CD4-positive, alpha-beta memory T cell (primary cell): Measurements from ENCODE around the gene MIR17HG. TPM values are rescaled to one million over a fixed set of nuclear protein-coding genes. Genes with fewer than 3 reads are reported as not detected.

Source experiments
- CTCF ChIA-PET: fragments of 350-600 bp; sonication (Branson Sonifier 250); formaldehyde crosslinking; loops from one replicate; lab custom pipeline; 2021; ENCODE audit warnings: inconsistent platforms; ENCODE audit not compliant: partially characterized antibody; lab: Charles Lee
- POLR2A ChIA-PET: fragments of 350-600 bp; sonication (Branson Sonifier 250); formaldehyde crosslinking; loops from one replicate; lab custom pipeline; 2021; ENCODE audit not compliant: partially characterized antibody; lab: Charles Lee
- DNase-seq, 5 donors: peaks; one replicate each; pipeline versions ENCODE4 v3.0.0 to v3.0.0-alpha.2; 2020 to 2022; ENCODE audit warnings: mixed read lengths in 1 of 5
- H3K27ac ChIP-seq: one replicate; pipeline ENCODE4 v1.7.0; 2013; ENCODE audit warnings: low read depth, low read length
- H3K27me3 ChIP-seq: 2 replicates; pipeline ENCODE4 v1.7.0; 2013; ENCODE audit warnings: mild to moderate bottlenecking, low read length, moderate library complexity; ENCODE audit not compliant: insufficient read depth
- H3K36me3 ChIP-seq: 2 replicates; pipeline ENCODE4 v1.7.0; 2013; ENCODE audit warnings: mild to moderate bottlenecking, low read length, moderate library complexity; ENCODE audit not compliant: insufficient read depth
- H3K4me1 ChIP-seq: 2 replicates; pipeline ENCODE4 v1.7.0; 2013; ENCODE audit warnings: mild to moderate bottlenecking, low read length, moderate library complexity; ENCODE audit not compliant: insufficient read depth
- H3K4me3 ChIP-seq, 2 donors: one replicate each; pipeline ENCODE4 v1.7.0; 2013; ENCODE audit warnings: low read length in 2 of 2, mild to moderate bottlenecking in 1 of 2
- H3K9me3 ChIP-seq, 2 donors: one replicate each; pipeline ENCODE4 v1.7.0; 2013; ENCODE audit warnings: low read length in 2 of 2, control low read depth in 1 of 2; ENCODE audit not compliant: control insufficient read depth in 1 of 2
- H3K27ac Mint-ChIP-seq, 7 donors: one replicate each; pipeline ENCODE4 v1.8.0; 2020 to 2021; ENCODE audit warnings: mixed read lengths in 7 of 7, mild to moderate bottlenecking in 6 of 7, inconsistent platforms in 3 of 7, moderate library complexity in 3 of 7
- H3K27me3 Mint-ChIP-seq, 2 donors: one replicate each; pipeline ENCODE4 v1.8.0; 2020 to 2021; ENCODE audit warnings: mixed read lengths in 2 of 2
- H3K36me3 Mint-ChIP-seq, 2 donors: one replicate each; pipeline ENCODE4 v1.8.0; 2020 to 2021; ENCODE audit warnings: mixed read lengths in 2 of 2, inconsistent platforms in 1 of 2, mild to moderate bottlenecking in 1 of 2
- H3K4me1 Mint-ChIP-seq, 4 donors: one replicate each; pipeline ENCODE4 v1.8.0; 2020 to 2021; ENCODE audit warnings: mixed read lengths in 4 of 4, mild to moderate bottlenecking in 1 of 4
- H3K4me3 Mint-ChIP-seq, 8 donors: one replicate each; pipeline ENCODE4 v1.8.0; 2020 to 2021; ENCODE audit warnings: mixed read lengths in 8 of 8, mild to moderate bottlenecking in 7 of 8, moderate library complexity in 6 of 8, inconsistent platforms in 3 of 8
- H3K9me3 Mint-ChIP-seq, 8 donors: one replicate each; pipeline ENCODE4 v1.8.0; 2020 to 2021; ENCODE audit warnings: mixed read lengths in 8 of 8, mild to moderate bottlenecking in 5 of 8, inconsistent platforms in 3 of 8, moderate library complexity in 1 of 8
- intact Hi-C: fragments of 100-400 bp; cut with micrococcal nuclease; formaldehyde crosslinking; loops from one replicate; pipeline ENCODE4 v1.15.1; 2023
- polyA plus RNA-seq, 2 donors: library from polyadenylated mRNA; unstranded; fragments of 300-500 nt; fragmentation: Illumina TruSeq; gene quantifications; one replicate each; pipeline ENCODE4 v1.2.3, GENCODE V29; 2021
- total RNA-seq, 2 experiments: library from RNA; stranded (reverse); gene quantifications; one replicate each; pipeline ENCODE4 v1.2.3, GENCODE V29; 2021

Gene MIR17HG
- total and polyA plus RNA-seq, 4 experiments from 2014 or later = 0.18 to 13.2 (median 6.7) TPM

- peak overlapping the region in 1 of 7 donors; percentile 98 for H3K27ac Mint-ChIP-seq
- Histone ChIP-seq H3K9me3 (no peaks in the 10 kb centered on the region), H3K36me3 (peaks cover 13% of the 10 kb centered on the region), H3K4me1 (peaks cover 29% of the 10 kb centered on the region), H3K27ac (no peak overlapping the region), H3K4me3 (no peak overlapping the region), H3K27me3 (no peaks in the 10 kb centered on the region)
- peaks cover 18 to 33% (median 22%) of the 10 kb centered on the region in 4 donors for H3K4me1 Mint-ChIP-seq
- peaks cover 0 to 4% of the 10 kb centered on the region in 2 donors for H3K27me3 Mint-ChIP-seq
- peak overlapping the region in 2 of 8 donors; percentile 7 to 40 for H3K4me3 Mint-ChIP-seq
- DNase-seq = no peak
- CTCF ChIA-PET = interaction anchor here (1.0 to 2.0 kb wide), 3 partner anchors 26 to 34 kb away, joined by 3 to 10 read pairs (median 4); no protein-coding TSS in a partner anchor
- intact Hi-C loops = loop anchor here (2.0 kb wide), 1 partner anchor 211 kb away; no protein-coding TSS in a partner anchor
- no peaks in the 10 kb centered on the region for H3K9me3 Mint-ChIP-seq
- peaks cover 8 to 22% of the 10 kb centered on the region in 2 donors for H3K36me3 Mint-ChIP-seq
- POLR2A ChIA-PET = interaction anchor here (1.6 to 1.9 kb wide), 4 partner anchors 10 to 33 kb away, joined by 4 to 6 read pairs (median 5); no protein-coding TSS in a partner anchor
Observed at GRCh38 chr13:91346062-91346461, 1.4 kb upstream of the MIR17HG start.

GRCh38 chr13:91346850-91347201, 661 bp upstream of the MIR17HG start:
- ChIA-PET CTCF (interaction anchor here (0.6 to 2.0 kb wide), 3 partner anchors 28 to 35 kb away, joined by 3 to 10 read pairs (median 4); no protein-coding TSS in a partner anchor), POLR2A (interaction anchor here (0.9 to 1.9 kb wide), 6 partner anchors 10 to 52 kb away, joined by 3 to 6 read pairs (median 4); partner anchors contain the start of gene GPC5)
- H3K4me1 Mint-ChIP-seq = peaks cover 20 to 40% (median 25%) of the 10 kb centered on the region in 4 donors
- peak overlapping the region in 1 of 2 donors; percentile 66 for H3K4me3 ChIP-seq
- H3K36me3 ChIP-seq = peaks cover 17% of the 10 kb centered on the region
- H3K9me3 ChIP-seq = no peaks in the 10 kb centered on the region
- intact Hi-C loops = loop anchor here (2.0 kb wide), 1 partner anchor 212 kb away; no protein-coding TSS in a partner anchor
- DNase-seq = peak in 3 of 5 donors; percentile 47 to 63 (median 48)
- H3K9me3 Mint-ChIP-seq = no peaks in the 10 kb centered on the region
- peak overlapping the region; percentile 92 to 99 (median 94) for H3K4me3 Mint-ChIP-seq
- peak overlapping the region; percentile 89 to 98 (median 93) for H3K27ac Mint-ChIP-seq
- no peaks in the 10 kb centered on the region for H3K27me3 ChIP-seq
- peaks cover 12 to 29% of the 10 kb centered on the region in 2 donors for H3K36me3 Mint-ChIP-seq
- H3K27ac ChIP-seq = peak overlapping the region; percentile 59
- peaks cover 36% of the 10 kb centered on the region for H3K4me1 ChIP-seq
- H3K27me3 Mint-ChIP-seq = peaks cover 0 to 4% of the 10 kb centered on the region in 2 donors

GRCh38 chr13:91347996-91348905, 764 bp downstream of the MIR17HG start:
- Mint-ChIP-seq H3K4me1 (peaks cover 20 to 43% (median 25%) of the 10 kb centered on the region in 4 donors), H3K27me3 (peaks cover 0 to 4% of the 10 kb centered on the region in 2 donors), H3K9me3 (no peaks in the 10 kb centered on the region), H3K4me3 (peak overlapping the region in 5 of 8 donors; percentile 46 to 74 (median 65)), H3K36me3 (peaks cover 15 to 40% of the 10 kb centered on the region in 2 donors), H3K27ac (peak overlapping the region in 2 of 7 donors; percentile 18 to 35)
- DNase-seq = peak; percentile 68 to 79 (median 77)
- Histone ChIP-seq H3K27me3 (no peaks in the 10 kb centered on the region), H3K9me3 (no peaks in the 10 kb centered on the region), H3K27ac (peak overlapping the region; percentile 64), H3K4me3 (peak overlapping the region in 1 of 2 donors; percentile 66), H3K4me1 (peaks cover 39% of the 10 kb centered on the region), H3K36me3 (peaks cover 17% of the 10 kb centered on the region)
- ChIA-PET CTCF (no interaction called here), POLR2A (interaction anchor here (1.9 kb wide), 3 partner anchors 8 to 35 kb away, joined by 5 to 6 read pairs (median 5); no protein-coding TSS in a partner anchor)
- intact Hi-C loops = loop anchor here (2.0 kb wide), 1 partner anchor 213 kb away; no protein-coding TSS in a partner anchor

GRCh38 chr13:91348906-91349435, 1.5 kb downstream of the MIR17HG start:
- H3K27me3 Mint-ChIP-seq = peaks cover 0 to 4% of the 10 kb centered on the region in 2 donors
- peaks cover 22% of the 10 kb centered on the region for H3K36me3 ChIP-seq
- intact Hi-C loops = loop anchor here (1.0 kb wide), 2 partner anchors 36 to 49 kb away; partner anchors contain the start of gene GPC5
- H3K27me3 ChIP-seq = no peaks in the 10 kb centered on the region
- peaks cover 22 to 47% of the 10 kb centered on the region in 2 donors for H3K36me3 Mint-ChIP-seq
- no peaks in the 10 kb centered on the region for H3K9me3 Mint-ChIP-seq
- H3K4me1 ChIP-seq = peaks cover 39% of the 10 kb centered on the region
- peak overlapping the region; percentile 90 to 95 (median 93) for H3K27ac Mint-ChIP-seq
- no peaks in the 10 kb centered on the region for H3K9me3 ChIP-seq
- H3K4me3 Mint-ChIP-seq = peak overlapping the region; percentile 87 to 97 (median 92)
- CTCF ChIA-PET = interaction anchor here (0.6 to 1.2 kb wide), 7 partner anchors 11 to 58 kb away, joined by 3 to 11 read pairs (median 4); partner anchors contain the start of gene GPC5
- peak; percentile 86 to 93 (median 88) for DNase-seq
- H3K4me1 Mint-ChIP-seq = peaks cover 20 to 45% (median 25%) of the 10 kb centered on the region in 4 donors
- POLR2A ChIA-PET = no interaction called here
- H3K4me3 ChIP-seq = peak overlapping the region; percentile 39 to 74
- H3K27ac ChIP-seq = peak overlapping the region; percentile 64

- Mint-ChIP-seq H3K27me3 (peaks cover 0 to 4% of the 10 kb centered on the region in 2 donors), H3K9me3 (no peaks in the 10 kb centered on the region), H3K4me1 (peaks cover 20 to 45% (median 25%) of the 10 kb centered on the region in 4 donors), H3K36me3 (peaks cover 31 to 58% of the 10 kb centered on the region in 2 donors), H3K27ac (peak overlapping the region in 1 of 7 donors; percentile 92), H3K4me3 (peak overlapping the region in 6 of 8 donors; percentile 2 to 97 (median 33))
- no peak overlapping the region for H3K4me3 ChIP-seq
- ChIA-PET POLR2A (no interaction called here), CTCF (interaction anchor here (1.2 to 2.3 kb wide), 2 partner anchors 37 kb away, joined by 6 to 11 read pairs; no protein-coding TSS in a partner anchor)
- no peaks in the 10 kb centered on the region for H3K9me3 ChIP-seq
- no peaks in the 10 kb centered on the region for H3K27me3 ChIP-seq
- H3K27ac ChIP-seq = no peak overlapping the region
- intact Hi-C loops = loop anchor here (1.0 kb wide), 2 partner anchors 37 to 48 kb away; partner anchors contain the start of gene GPC5
- no peak for DNase-seq
- peaks cover 27% of the 10 kb centered on the region for H3K36me3 ChIP-seq
- peaks cover 39% of the 10 kb centered on the region for H3K4me1 ChIP-seq
Observed at GRCh38 chr13:91349992-91350911, 2.8 kb downstream of the MIR17HG start.

GRCh38 chr13:91351123-91351522, 3.6 kb downstream of the MIR17HG start:
- H3K36me3 Mint-ChIP-seq = peaks cover 31 to 67% of the 10 kb centered on the region in 2 donors
- Histone ChIP-seq H3K27ac (no peak overlapping the region), H3K9me3 (no peaks in the 10 kb centered on the region), H3K27me3 (no peaks in the 10 kb centered on the region), H3K4me1 (peaks cover 39% of the 10 kb centered on the region), H3K36me3 (peaks cover 27% of the 10 kb centered on the region), H3K4me3 (no peak overlapping the region)
- peak overlapping the region in 1 of 7 donors; percentile 92 for H3K27ac Mint-ChIP-seq
- H3K9me3 Mint-ChIP-seq = no peaks in the 10 kb centered on the region
- DNase-seq = no peak
- peak overlapping the region in 2 of 8 donors; percentile 35 to 58 for H3K4me3 Mint-ChIP-seq
- intact Hi-C loops = no loop called here
- CTCF ChIA-PET = interaction anchor here (2.3 kb wide), 1 partner anchor 38 kb away, joined by 6 read pairs; no protein-coding TSS in a partner anchor
- POLR2A ChIA-PET = no interaction called here
- peaks cover 20 to 45% (median 24%) of the 10 kb centered on the region in 4 donors for H3K4me1 Mint-ChIP-seq
- H3K27me3 Mint-ChIP-seq = peaks cover 0 to 4% of the 10 kb centered on the region in 2 donors
